ENCODE measurements around the gene ALPG.
A peak's percentile ranks its signal among the peaks of the same experiment; 100 is the strongest.
"Not testable (repeated sequence)": the region's sequence is repeated elsewhere in the genome, so short reads cannot be mapped to it uniquely, and the experiment has no call there.

Gene ALPG

DNA sequence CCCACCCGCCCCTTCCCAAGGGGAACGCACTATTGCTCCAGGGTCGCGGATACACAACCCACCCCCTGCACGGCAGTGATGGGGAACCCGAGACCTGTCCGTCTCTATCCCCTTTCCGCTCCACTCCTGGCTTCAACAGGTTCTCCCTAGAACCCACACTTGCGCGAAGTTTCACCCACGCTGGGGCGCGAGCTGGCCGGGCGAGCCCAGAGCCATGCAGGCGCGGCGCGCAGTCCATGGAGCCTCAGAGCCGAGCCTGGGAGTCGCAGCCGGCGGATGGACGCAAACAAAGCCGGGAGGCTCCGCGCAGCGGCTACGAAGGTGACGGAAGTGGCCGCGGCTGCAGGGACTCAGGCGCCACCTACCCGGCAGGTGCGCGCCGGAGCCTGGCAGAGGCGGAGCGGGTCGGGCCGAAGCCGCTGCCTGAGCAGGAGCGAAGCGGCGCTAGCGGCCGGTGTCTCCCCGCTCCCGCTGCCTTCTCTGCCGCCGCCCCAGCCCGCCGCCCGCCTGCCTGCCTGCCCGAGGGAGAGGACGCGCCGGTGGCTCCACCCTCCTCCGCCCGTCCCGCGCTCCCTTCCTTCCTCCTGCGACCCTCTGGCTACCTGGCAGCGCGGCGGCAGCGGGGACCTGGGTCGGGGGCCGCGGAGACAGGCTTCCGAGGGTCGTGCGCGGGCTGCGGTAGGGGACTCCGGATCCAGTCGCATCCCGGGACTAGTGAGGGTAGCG is 14.0 kb downstream of the ALPG start:
- DNase-seq = no peak

DNA sequence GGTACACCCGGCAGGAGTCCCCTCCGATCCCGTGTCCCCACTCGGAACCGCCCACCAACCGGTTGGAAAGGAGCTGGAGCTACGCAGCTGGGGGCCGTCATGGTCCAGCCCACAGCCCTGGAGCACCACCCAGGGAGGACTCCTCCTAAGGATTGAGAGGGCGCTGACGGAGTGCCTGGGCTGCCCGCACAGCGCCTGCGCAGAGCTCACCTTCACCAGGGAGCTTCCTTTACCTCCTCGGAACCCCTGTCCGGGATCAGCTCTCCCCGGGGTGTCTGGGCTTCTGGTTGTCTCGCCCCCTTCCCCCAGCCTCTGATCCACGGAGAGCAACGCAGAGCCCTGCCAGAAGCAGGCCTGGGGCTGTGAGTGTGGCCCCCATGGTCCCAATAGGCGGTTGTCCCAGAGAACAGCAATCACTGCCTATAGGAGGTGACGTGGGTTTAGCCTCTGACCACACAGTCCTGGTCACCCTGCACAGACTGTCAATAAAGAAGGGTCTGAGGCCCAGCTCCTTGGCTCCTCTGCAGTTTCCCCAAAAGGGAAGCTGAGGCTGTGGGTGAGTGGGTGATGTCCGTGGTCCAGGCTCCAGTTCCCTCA is 14.6 kb downstream of the ALPG start:
- no peak for DNase-seq

DNA sequence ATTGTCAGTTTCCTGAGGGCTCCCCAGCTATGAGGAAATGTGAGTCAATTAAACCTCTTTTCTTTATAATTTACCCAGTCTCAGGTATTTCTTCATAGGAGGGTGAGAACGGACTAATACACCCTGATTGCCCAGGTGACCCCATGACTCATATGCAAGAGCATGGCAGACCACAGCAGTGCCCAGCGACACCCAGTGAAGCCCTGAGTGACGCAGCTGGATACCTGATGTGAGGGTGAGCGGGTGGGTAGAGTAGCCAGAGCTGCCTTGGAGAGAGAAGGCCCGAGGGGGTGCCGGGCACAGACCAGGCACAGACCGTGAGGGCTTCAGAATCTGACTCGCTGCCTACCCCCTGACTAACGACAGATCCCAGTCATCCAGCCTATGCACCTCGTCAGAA is 15.4 kb downstream of the ALPG start:
- no peak for DNase-seq

DNA sequence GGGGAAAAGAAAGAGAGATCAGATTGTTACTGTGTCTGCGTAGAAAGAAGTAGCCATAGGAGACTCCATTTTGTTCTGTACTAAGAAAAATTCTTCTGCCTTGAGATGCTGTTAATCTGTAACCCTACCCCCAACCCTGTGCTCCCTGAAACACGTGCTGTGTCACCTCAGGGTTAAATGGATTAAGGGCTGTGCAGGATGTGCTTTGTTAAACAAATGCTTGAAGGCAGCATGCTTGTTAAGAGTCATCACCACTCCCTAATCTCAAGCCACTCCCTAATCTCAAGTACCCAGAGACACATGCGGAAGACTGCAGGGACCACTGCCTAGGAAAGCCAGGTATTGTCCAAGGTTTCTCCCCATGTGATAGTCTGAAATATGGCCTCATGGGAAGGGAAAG is 16.4 kb downstream of the ALPG start:
- DNase-seq = not testable (repeated sequence)

DNA sequence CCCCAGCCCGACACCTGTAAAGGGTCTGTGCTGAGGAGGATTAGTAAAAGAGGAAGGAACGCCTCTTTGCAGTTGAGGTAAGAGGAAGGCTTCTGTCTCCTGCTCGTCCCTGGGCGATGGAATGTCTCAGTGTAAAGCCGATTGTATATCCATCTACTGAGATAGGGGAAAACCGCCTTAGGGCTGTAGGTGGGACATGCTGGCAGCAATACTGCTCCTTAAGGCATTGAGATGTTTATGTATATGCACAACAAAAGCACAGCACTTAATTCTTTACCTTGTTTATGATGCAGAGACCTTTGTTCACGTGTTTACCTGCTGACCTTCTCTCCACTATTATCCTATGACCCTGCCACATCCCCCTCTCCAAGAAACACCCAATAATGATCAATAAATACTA is 16.8 kb downstream of the ALPG start:
- not testable (repeated sequence) for DNase-seq

DNA sequence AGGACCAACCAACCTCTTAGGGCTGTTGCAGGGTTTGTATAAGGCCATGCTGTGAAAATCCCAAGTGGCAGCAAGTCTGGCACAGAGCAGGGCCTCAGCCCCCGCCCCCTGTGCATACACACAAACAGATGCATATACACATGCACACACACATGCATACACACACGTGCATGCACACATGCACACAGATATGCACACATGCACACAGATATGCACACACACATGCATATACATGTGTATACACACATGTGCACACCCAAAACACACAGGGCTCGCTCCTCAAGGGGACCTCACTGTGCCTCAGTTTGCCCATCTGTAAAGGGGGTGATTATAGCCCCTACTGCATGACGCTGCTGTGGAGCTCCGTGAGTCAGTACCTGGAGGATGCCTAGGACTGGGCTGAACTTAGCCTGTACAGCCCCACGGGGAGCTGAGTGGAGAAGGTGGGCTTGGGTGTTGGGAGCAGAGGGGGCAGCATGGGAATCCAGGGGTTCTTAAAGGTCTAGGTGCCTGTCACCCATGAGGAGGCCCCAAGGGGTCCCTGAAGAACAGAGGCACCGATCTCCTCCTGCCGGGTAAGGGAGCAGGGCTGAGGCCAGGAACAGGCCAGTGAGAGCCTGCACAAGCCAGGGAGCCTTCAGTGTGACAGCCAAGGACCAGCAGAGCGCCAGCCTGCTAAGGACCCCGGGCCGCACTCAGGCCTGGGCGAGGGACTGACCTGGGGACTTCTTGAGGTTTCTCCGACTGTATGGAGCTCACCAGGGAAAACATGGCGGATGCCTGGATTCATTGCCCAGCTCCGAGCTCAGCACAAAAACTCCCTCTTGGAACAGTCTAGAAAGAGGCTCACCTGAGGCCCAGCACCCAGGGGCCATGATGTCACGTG is 25.3 kb downstream of the ALPG start:
- no peak for DNase-seq

DNA sequence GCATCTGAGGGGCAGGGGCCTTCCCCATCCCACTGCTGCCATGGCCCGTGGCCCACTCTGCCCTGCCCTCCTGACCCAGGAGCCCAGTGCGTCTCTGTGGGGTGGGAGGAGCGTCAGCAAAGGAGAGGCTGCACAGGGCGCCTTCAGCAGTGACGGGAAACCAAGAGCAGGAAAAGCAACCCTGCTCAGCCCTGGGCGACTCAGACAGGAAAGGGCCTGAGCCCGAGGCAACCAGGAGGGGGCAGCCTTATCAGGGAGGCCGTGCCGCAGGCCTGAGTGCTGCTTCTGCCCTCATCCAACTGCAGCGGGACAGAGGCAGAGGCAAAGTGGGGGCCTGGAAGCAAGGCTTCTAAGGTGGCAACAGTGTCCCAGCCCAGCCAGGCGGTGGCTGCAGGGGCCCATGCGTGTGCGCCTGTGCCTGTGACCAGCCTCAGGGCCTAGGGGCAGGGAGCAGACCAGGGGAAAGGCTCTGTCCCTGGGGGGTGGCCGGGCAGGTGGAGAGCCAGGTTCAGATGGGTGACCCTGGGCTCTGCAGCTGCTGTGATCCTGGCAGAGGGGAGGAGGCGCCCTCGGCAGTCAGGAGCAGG is 26.0 kb downstream of the ALPG start:
- no peak for DNase-seq

DNA sequence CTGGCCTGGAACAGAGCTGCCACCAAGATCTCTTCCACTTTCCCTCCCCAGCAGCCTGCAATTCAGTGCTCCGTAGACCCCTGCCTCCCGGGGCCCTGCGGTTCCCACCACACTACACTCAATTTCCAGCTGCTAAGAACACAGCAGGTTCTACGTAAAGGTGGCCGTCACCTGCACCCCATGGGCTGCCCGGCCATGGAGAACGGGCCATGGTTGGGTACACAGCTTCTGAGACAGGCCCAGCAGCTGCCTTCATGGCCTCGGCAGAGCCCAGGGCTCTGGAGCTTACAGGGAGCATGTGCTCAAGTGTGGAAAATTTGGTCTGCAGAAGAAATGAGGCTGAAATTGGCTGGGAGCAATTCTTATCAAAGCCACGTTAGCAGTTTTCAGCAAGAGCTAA is 27.0 kb downstream of the ALPG start:
- not testable (repeated sequence) for DNase-seq

DNA sequence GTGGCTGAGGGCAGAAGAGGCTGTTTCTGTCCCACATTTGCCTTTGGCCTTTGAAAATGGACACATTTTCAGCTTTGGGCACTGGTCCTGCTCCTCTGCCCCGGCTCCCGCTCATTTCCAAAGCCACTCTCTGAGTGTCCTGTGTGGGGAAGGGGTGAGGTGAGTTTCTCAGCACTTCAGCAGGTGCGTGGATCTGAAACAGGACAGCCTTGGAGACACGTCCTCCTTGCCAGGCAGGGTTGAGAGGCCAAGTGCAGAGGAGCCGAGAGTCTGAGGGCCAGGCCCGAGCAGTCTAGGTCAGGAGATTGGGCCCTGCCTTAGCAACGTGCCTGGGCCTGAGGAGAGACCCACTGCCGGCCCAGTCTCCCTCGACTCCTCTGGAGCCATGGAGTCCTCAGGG is 27.4 kb downstream of the ALPG start:
- DNase-seq = no peak

DNA sequence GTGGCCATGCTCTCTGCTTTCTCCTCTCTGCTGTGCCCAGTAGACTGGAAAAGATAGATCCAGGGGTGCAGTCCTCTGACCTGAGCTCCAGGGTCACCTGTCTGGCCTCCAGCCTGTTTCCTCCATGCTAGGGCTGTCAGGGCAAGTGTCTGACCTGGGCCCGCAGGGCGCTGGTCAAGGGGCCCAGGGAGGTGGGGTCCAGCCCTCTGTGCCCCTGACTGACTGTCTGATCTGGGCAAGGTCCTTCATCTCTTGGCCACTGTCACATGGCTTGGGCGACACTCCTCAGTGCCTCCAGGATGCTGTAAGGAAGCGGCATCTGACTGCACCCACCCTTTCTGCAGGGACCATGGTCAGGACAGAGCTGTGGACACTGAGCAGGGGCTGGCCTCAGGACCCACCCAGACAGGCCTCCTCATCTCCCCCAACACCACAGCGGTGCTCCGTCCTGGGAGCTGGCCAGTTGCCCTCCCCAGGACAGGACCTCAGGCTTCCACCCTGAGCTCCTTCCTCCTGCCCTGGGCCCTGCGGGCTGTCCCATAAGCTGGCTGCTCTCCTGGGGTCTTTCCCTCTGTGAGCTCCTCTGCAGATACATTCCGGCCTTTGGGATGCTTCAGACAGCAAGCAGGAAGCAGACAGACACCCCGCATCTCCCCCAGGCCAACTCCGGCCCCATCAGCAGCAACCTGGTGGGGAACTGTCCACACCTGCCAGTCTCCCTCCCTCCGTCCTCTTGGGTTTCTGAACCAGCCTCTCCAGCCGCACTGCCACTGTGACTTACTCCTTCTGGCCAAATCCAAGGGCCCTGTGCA is 28.1 kb downstream of the ALPG start:
- no peak for DNase-seq

DNA sequence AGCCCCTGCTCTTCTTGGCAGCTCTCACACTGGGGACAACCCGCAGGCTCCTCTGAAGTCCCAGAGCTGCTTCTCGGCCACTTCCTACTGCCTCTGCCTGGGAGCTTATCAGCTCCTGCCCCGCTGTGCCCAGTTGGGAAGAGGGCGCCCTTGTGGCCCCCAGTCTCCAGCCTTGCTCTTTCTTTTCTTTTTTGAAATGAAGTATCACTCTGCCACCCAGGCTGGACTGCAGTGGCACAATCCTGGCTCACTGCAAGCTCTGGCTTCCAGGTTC is 28.7 kb downstream of the ALPG start:
- no peak for DNase-seq

DNA sequence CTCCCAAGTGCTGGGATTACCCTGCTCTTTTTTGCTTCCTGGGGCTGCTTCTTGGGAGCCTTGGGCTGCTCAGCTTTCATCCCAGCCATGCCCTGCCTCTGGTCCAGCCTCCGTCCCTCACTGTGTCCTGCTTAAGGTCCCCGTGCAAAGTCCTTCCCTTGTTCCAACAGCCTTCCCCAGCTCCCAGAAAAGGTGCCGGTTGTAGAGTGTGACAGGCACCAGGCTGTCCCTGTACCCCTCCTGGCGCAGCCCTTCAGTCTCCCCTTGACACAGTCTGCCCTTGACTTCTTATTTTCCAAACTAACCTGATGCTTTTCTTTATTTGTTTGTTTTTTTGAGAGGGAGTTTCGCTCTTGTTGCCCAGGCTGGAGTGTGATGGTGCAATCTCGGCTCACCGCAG is 29.2 kb downstream of the ALPG start:
- DNase-seq = no peak

DNA sequence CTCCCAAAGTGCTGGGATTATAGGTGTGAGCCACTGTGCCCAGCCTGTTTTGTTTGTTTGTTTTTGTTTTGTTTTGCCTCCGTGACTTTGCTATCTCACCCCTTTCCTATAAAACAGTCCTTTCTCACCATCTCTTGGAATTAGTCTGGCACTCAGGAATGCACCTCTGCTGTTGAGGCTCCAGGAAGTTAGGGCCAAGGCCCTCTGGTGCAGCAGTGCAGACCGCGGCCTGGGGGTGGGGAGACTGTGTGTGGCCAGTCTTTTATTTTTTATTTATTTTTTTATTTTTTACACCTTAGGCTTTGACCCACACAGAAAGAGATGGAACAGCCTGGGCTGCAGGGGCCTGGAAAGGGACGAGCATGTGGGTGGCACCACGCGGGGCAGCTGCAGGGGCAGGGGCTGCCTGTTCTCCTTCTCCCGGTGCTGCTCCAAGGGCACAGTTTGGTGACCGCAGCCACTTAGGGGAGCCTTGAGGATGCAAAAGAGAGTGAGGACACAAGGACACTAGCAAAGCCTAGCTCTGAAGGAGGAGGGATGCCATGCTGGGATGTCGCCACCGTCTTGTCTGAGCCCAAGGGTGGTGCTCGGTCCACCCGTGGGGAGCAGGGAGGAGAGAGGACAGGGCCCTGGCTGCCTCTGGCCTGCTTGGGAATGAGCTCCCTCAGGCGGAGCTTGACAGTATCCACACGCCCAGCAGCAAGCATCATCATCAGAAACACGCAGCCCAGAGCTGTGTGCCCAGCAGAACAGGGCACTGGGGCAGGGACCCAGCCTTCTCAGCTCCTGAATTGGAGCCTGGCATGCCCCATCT is 29.9 kb downstream of the ALPG start:
- DNase-seq = no peak

DNA sequence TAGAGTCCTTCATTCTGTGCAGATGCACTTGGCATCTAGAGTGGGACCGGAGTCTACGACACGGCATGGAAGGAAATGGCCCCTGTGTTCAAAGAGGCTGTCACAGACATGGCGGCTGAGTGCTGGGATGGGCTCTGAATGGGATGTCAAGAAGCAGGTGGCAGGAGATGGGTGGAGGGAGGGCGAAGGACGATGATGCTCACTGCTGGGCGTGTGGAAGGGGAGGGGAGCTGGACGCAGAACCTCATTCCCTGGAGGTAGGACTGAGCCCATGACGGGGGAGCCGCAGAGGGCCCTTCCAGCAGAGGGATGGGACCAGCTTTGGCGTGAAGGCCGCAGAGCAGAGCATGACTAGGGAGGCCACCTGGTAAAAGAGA is 30.5 kb downstream of the ALPG start:
- no peak for DNase-seq

DNA sequence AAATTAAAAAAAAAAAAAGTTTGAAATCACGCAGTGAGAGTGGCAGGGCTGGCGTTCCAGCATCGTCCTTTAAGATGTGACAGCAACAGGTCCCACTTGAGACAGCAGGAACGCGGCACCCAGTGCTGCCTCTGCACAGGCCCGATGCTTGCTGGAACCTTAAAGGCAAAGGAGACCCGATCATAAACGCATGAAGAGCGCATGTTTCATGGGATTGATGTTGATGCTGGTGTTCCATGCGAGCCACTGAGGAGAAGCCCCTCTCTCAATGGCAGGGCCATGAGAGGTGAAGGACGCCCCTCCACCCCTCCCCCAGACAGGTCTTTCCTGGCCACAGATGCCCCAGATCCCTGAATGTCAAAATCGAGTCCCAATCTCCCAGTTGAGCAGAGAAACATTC is 31.4 kb downstream of the ALPG start:
- DNase-seq = no peak

DNA sequence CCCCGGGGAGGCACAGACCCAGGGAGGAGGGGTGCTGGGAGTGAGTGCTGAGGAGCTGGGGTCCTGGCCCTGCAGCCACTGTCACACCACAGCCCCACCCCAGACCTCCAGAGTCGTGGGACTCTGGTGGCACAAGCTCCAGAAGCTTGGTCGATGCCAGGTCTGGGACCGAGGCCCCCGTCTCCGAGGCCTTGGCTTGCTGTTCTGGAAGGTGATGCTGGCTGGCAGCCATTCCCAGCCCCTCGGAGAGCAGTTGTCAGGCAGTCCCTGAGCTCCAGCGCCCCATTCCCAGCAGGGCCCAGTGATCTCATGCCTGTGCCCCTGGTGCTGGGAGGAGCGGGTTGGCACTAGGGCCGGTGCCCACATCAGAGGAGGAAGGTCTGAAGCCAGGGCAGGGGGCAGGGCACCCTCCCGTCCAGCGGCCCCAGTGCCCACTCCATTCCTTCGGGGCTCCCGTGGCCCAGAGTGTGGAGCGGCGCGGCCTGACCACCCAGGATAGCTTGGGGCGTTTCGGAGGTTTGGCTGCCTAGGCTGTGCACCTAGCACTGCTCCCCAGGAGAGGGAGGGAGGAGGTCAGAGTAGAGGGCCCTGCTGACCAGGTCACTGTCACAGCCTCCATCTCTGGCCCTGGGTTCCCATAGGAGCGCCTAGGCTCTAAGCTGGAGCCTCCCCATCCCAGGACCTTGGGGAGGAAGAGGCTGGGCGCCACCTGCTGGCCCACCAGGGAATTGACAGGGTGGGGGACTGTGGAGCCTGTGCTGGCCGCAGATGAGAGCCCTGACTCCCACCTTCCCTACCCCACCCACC is 32.5 kb downstream of the ALPG start:
- DNase-seq = no peak

DNA sequence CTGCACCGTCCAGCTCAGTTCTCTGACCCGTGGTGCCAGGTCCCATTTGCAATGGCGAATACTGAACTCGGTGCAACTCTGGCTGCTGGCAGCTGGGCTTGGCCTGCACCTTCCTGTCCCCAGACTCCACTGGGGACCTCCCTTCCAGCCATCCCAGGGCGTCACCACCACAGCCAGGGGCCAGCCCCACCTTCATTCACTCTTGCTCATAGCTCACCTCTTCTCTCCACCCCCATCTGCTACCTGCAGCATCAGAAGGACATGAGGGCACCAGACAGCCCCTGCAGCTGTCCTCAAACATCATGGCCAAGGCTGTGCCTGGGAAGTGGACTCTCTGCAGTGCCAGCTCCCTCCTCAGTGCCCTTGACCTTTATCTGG is 33.1 kb downstream of the ALPG start:
- DNase-seq = no peak

DNA sequence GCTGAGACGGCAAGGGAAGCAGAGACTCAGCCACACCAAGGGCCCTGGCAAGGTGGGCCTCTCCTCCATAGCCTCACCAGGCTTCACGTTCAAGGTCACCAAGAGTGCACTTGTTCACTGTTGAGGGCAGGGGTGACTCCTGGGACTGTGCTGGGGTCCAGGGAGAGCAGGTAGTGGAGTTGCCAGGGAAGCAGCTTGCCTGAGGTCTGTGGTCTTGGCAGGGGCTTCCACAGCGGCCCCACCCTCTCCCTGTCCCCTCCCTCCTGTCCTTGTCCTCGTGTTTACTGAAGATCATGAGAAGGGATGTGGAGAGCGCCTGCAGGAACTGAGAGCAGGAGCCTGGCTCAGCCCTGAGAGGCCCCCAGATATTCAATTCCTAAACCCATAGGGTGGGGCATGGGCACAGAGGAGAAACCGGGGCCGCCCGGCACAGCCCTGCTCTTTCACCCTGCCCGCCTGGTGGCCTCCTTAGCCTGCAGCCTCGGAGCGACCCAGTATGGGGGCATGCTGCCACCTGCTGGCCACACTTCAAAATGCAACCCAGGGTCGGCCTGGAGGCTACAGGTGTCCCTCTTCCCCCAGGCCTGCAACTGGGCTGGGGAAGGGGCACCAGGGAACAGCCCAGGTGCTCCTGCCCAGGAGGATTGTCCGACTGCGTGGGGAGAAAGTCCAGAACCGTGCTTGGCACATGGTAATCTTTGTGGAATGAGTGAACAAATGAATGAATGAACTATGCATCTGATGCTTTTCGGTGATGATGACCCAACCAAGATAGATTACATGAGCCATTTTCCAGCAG is 33.8 kb downstream of the ALPG start:
- DNase-seq = peak; percentile 91

DNA sequence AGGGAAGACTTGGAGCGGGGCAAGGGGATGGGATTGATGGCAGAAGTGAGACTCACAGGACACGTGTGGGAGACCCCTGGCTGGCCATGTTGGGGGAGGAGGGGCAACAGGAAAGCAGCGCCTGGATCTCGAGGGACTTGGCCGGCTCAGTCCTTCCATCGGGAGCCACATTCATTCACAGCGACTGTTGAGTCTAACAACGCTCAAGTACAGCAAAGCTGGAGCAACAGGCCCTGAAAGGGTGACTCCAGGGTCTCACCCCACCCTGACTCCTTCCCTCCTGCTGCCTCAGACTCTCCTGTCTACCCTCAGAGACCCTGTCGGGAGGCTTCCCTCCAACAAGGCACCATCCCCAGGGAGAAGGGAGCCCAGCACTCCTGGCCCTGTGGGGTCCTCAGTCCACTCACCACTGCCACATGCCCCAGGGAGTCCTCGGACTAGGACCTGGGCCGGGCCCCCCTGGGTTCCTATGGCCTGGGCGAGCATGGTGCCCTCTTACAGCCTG is 34.6 kb downstream of the ALPG start:
- no peak for DNase-seq

DNA sequence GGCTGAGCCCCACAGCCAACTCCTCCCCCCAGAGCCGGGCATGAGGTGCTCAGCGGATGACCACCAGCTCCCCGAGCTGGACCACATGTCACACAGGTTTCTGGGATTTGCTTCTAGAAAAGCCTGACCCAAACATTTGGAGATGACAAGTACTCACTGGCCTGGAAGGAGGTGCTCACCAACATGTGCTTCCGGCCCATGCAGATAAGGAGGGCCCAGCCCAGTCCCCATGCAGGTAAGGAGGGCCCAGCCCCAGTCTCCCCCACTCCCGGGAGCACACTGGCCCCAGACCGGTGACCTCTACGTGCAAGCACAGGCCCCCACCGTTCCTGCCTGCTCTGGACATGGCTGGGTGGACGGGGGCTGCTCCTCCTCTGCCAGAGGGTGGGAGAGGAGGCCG is 35.3 kb downstream of the ALPG start:
- DNase-seq = not testable (repeated sequence)
